ENCODE measurements around the gene EFCAB11. TPM values are rescaled to one million over a fixed set of nuclear protein-coding genes. Genes with fewer than 3 reads are reported as not detected.

EFCAB11 gene
- total and polyA plus RNA-seq, 8 donors: 5.3 to 13.9 (median 11.3) TPM

GRCh38 chr14:89861630-89862029 lies 92.9 kb downstream of the EFCAB11 start:
- Histone ChIP-seq H3K27me3 (no peaks in the 10 kb centered on the region), H3K4me3 (no peak overlapping the region), H3K36me3 (no peaks in the 10 kb centered on the region), H3K27ac (no peak overlapping the region), H3K4me1 (no peaks in the 10 kb centered on the region), H3K9me3 (no peaks in the 10 kb centered on the region)
- ATAC-seq (no peak), DNase-seq (no peak)
- TF ChIP-seq CTCF (IDR thresholded peaks at IDR 0.05): no peak
- intact Hi-C loops (cut with DNase I): no loop called here

DNA sequence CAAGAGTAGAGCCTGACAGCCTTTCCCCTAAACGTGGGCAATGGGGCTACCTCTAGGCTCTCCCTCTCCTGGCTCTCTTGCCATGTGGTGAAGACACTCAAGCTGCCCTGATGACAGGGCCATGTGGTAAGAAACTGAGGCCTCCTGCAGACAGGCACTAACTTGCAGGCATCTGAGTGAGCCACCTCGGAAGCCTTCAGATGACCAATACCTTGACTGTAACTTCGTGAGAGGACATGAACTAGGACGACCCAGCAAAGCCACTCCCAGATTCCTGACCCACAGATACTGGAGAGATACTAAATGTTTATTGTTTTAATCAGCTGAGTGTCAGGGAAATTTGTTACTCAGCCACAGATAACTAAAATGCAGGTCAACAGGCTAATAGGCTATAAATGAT lies 96.4 kb downstream of the EFCAB11 start:
- ATAC-seq: no peak

DNA sequence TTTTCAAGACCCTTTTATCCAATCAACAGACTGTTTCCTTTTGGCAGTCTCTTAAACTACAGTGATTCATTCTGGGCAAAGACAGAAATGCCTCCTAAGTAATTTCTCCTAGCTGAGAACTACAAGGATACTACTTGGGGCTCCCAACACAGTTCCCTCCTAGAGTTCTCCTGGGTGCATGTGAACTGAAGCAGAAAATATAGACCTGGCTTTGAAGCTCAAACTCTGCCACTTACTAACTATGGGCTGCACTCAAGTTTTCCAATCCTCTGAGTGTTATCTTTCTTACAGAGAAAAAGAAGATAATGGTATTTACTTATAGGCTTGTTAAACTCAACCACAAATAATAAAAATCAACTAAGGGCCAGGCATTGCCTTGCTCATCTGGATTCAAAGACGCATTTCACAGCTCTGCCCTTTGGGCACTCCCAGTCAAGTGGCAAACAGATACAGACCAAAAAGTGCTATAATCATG lies 97.6 kb downstream of the EFCAB11 start:
- Histone ChIP-seq H3K9me3 (no peaks in the 10 kb centered on the region), H3K27me3 (no peaks in the 10 kb centered on the region), H3K36me3 (no peaks in the 10 kb centered on the region), H3K27ac (no peak overlapping the region), H3K4me3 (no peak overlapping the region), H3K4me1 (peaks cover 0 to 4% of the 10 kb centered on the region in 2 donors)
- no peak for ATAC-seq
- DNase-seq: no peak
- intact Hi-C loops (cut with DNase I): no loop called here
- TF ChIP-seq CTCF (IDR thresholded peaks at IDR 0.05): no peak

More for the DNA sequence above, 96.4 kb downstream of the EFCAB11 start:
- no peak for DNase-seq
- intact Hi-C loops (cut with DNase I): no loop called here
- Histone ChIP-seq H3K4me3 (no peak overlapping the region), H3K27ac (no peak overlapping the region), H3K36me3 (no peaks in the 10 kb centered on the region), H3K4me1 (peaks cover 0 to 4% of the 10 kb centered on the region in 2 donors), H3K9me3 (no peaks in the 10 kb centered on the region), H3K27me3 (no peaks in the 10 kb centered on the region)
- no peak for TF ChIP-seq CTCF (IDR thresholded peaks at IDR 0.05)

DNA sequence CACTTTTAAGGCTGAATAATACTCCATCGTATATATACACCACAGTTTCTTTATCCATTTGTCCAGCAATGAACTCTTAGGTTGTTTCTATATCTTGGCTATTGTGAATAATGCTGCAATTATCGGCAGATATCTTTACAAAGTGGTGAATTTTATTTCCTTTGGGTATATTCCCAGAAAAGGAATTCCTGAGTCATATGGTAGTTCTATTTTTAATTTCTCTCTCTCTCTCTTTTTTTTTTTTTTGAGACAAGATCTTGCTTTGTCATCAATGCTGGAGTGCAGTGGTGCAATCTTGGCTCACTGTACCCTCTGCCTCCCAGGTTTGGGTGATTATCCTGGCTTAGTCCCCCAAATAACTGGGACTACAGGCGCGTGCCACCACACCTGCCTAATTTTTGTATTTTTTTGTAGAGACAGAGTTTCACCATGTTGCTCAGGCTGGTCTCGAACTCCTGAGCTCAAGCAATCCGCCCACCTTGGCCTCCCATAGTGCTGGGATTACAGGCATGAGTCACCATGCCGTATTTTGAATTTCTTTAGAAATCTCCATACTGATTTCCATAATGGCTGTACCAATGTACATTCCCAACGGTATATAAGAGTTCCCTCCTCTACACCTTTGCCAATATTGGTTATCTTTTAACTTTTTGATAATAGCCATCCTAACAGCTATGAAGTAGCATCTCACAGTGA lies 98.4 kb downstream of the EFCAB11 start:
- intact Hi-C loops (cut with DNase I): no loop called here

More for the DNA sequence above, 98.4 kb downstream of the EFCAB11 start:
- H3K27me3 ChIP-seq: no peaks in the 10 kb centered on the region
- TF ChIP-seq CTCF (IDR thresholded peaks at IDR 0.05): no peak
- H3K36me3 ChIP-seq: no peaks in the 10 kb centered on the region
- H3K4me1 ChIP-seq: peaks cover 0 to 4% of the 10 kb centered on the region in 2 donors
- ATAC-seq: no peak
- H3K9me3 ChIP-seq: no peaks in the 10 kb centered on the region
- no peak overlapping the region for H3K4me3 ChIP-seq
- no peak for DNase-seq
- no peak overlapping the region for H3K27ac ChIP-seq
